Common myeloid progenitor, CD34-positive (primary cell): ENCODE measurements around the gene UPF2. TPM values are rescaled to one million over a fixed set of nuclear protein-coding genes. Genes with fewer than 3 reads are reported as not detected.
A peak's percentile ranks its signal among the peaks of the same experiment; 100 is the strongest.

Experiments used
- CTCF ChIA-PET: fragments of 350-600 bp; sonication (Branson Sonifier 250); formaldehyde crosslinking; loops from one replicate; lab custom pipeline; 2021; ENCODE audit warnings: antibody characterized with exemption; lab: Charles Lee
- POLR2A ChIA-PET: fragments of 350-600 bp; sonication (Branson Sonifier 250); formaldehyde crosslinking; loops from one replicate; lab custom pipeline; 2021; ENCODE audit warnings: antibody characterized with exemption; lab: Charles Lee
- DNase-seq, 3 donors: peaks; one replicate each; pipeline versions ENCODE4 v3.0.0 to v3.0.0-alpha.2; 2013
- H3K27ac ChIP-seq, 2 experiments: 1 replicate in 1 of 2; 2 replicates in 1 of 2; pipeline ENCODE4 v1.7.0; 2013; ENCODE audit warnings: inconsistent platforms in 2 of 2, low read length in 2 of 2, mild to moderate bottlenecking in 2 of 2, low read depth in 1 of 2, moderate library complexity in 1 of 2; ENCODE audit not compliant: severe bottlenecking in 2 of 2, insufficient read depth in 1 of 2, poor library complexity in 1 of 2
- H3K27me3 ChIP-seq, 5 experiments: replicated peaks in 2 of 5; 1 replicate in 3 of 5; 2 replicates in 2 of 5; pipeline versions ENCODE4 v1.6.1 to v1.7.0; 2013; ENCODE audit warnings: low read length in 4 of 5, mild to moderate bottlenecking in 2 of 5, moderate library complexity in 2 of 5, inconsistent platforms in 1 of 5; ENCODE audit not compliant: insufficient read depth in 5 of 5, control insufficient read depth in 4 of 5
- H3K36me3 ChIP-seq, 4 experiments: 1 replicate in 2 of 4; 2 replicates in 2 of 4; pipeline versions ENCODE4 v1.6.1 to v1.7.0; 2013; ENCODE audit warnings: low read length in 3 of 4, control low read depth in 1 of 4, mild to moderate bottlenecking in 1 of 4; ENCODE audit not compliant: control insufficient read depth in 4 of 4, insufficient read depth in 4 of 4
- H3K4me1 ChIP-seq, 4 experiments: 1 replicate in 3 of 4; 2 replicates in 1 of 4; pipeline versions ENCODE4 v1.6.1 to v1.7.1; 2013; ENCODE audit warnings: low read length in 3 of 4, mild to moderate bottlenecking in 3 of 4, control low read depth in 1 of 4, inconsistent platforms in 1 of 4, moderate library complexity in 1 of 4; ENCODE audit not compliant: control insufficient read depth in 4 of 4, insufficient read depth in 4 of 4; ENCODE audit errors: control extremely low read depth in 1 of 4
- H3K4me3 ChIP-seq, 7 experiments: 1 replicate in 4 of 7; 2 replicates in 3 of 7; pipeline versions ENCODE4 v1.5.1 to v1.7.0; 2013; ENCODE audit warnings: mild to moderate bottlenecking in 7 of 7, low read length in 6 of 7, moderate library complexity in 6 of 7, inconsistent platforms in 2 of 7, low read depth in 2 of 7, control low read depth in 1 of 7; ENCODE audit not compliant: insufficient read depth in 4 of 7, control insufficient read depth in 1 of 7; ENCODE audit errors: extremely low read depth in 1 of 7
- H3K9me3 ChIP-seq, 5 experiments: 1 replicate in 4 of 5; 2 replicates in 1 of 5; pipeline versions ENCODE4 v1.6.1 to v1.7.1; 2013; ENCODE audit warnings: low read length in 4 of 5, mild to moderate bottlenecking in 2 of 5, inconsistent platforms in 1 of 5, low read depth in 1 of 5, moderate library complexity in 1 of 5; ENCODE audit not compliant: control insufficient read depth in 4 of 5, insufficient read depth in 2 of 5; ENCODE audit errors: control extremely low read depth in 1 of 5
- WGBS: methylation state at CpG from one replicate; pipeline ENCODE4 v1.1.5; 2013; ENCODE audit not compliant: insufficient coverage; 5-methylcytosine and 5-hydroxymethylcytosine counted together
- polyA plus RNA-seq: library from polyadenylated mRNA; unstranded; fragments of 120-200 nt; gene quantifications from one replicate; pipeline ENCODE4 v1.2.1, GENCODE V29; 2013

UPF2 gene
- polyA plus RNA-seq = 39.5 TPM

GRCh38 chr10:12042797-12043651 is at the start of gene UPF2:
Gene UPF2, minus strand, starts transcription at chr10:12042809. Its CDS starts 7,386 bp downstream, at chr10:12035423.
- Histone ChIP-seq H3K36me3 (no peaks in the 10 kb centered on the region), H3K4me1 (peaks cover 14 to 27% (median 20%) of the 10 kb centered on the region in 4 experiments), H3K4me3 (peak within 1 kb of the TSS; percentile 91 to 98 (median 93)), H3K27me3 (no peaks in the 10 kb centered on the region), H3K27ac (peak within 1 kb of the TSS; percentile 99 to 100), H3K9me3 (no peaks in the 10 kb centered on the region)
- ChIA-PET POLR2A (interaction anchor here (0.6 to 1.2 kb wide), 4 partner anchors 10 to 153 kb away, joined by 3 to 5 read pairs (median 4); partner anchors contain the start of genes CDC123 and NUDT5), CTCF (interaction anchor here (0.7 to 1.5 kb wide), 6 partner anchors 11 to 56 kb away, joined by 3 to 5 read pairs (median 4); no protein-coding TSS in a partner anchor)
- peak; percentile 98 to 99 (median 99) for DNase-seq
- WGBS = 6% methylated on average over 33 of the region's 56 CpGs

GRCh38 chr10:12091421-12091820 is 48.8 kb upstream of the UPF2 start:
- H3K27me3 ChIP-seq = no peaks in the 10 kb centered on the region
- POLR2A ChIA-PET = no interaction called here
- peaks cover 25 to 76% (median 50%) of the 10 kb centered on the region in 4 experiments for H3K36me3 ChIP-seq
- H3K9me3 ChIP-seq = no peaks in the 10 kb centered on the region
- 100% methylated on average over 1 of the region's 4 CpGs for WGBS
- DNase-seq = no peak
- no peak overlapping the region for H3K4me3 ChIP-seq
- CTCF ChIA-PET = no interaction called here
- no peak overlapping the region for H3K27ac ChIP-seq
- H3K4me1 ChIP-seq = no peaks in the 10 kb centered on the region

GRCh38 chr10:12088919-12089318 is 46.3 kb upstream of the UPF2 start:
- Histone ChIP-seq H3K9me3 (no peaks in the 10 kb centered on the region), H3K36me3 (peaks cover 22 to 67% (median 46%) of the 10 kb centered on the region in 4 experiments), H3K4me1 (peaks cover 0 to 16% (median 10%) of the 10 kb centered on the region in 4 experiments), H3K27me3 (no peaks in the 10 kb centered on the region), H3K4me3 (no peak overlapping the region), H3K27ac (no peak overlapping the region)
- WGBS = over 99% methylated on average over 14 of the region's 14 CpGs
- ChIA-PET POLR2A (no interaction called here), CTCF (interaction anchor here (0.7 to 2.1 kb wide), 2 partner anchors 10 to 16 kb away, joined by 5 read pairs; no protein-coding TSS in a partner anchor)
- no peak for DNase-seq

GRCh38 chr10:12081879-12082557 is 39.4 kb upstream of the UPF2 start:
- H3K36me3 ChIP-seq = peaks cover 2 to 17% (median 15%) of the 10 kb centered on the region in 4 experiments
- H3K27me3 ChIP-seq = no peaks in the 10 kb centered on the region
- H3K4me1 ChIP-seq = peaks cover 0 to 37% (median 29%) of the 10 kb centered on the region in 4 experiments
- H3K9me3 ChIP-seq = no peaks in the 10 kb centered on the region
- POLR2A ChIA-PET = no interaction called here
- DNase-seq = no peak
- WGBS = 94% methylated on average over 5 of the region's 6 CpGs
- no peak overlapping the region for H3K4me3 ChIP-seq
- CTCF ChIA-PET = no interaction called here
- H3K27ac ChIP-seq = no peak overlapping the region

GRCh38 chr10:12081470-12081869 is 38.9 kb upstream of the UPF2 start:
- H3K4me1 ChIP-seq = peaks cover 0 to 37% (median 29%) of the 10 kb centered on the region in 4 experiments
- ChIA-PET POLR2A (no interaction called here), CTCF (no interaction called here)
- H3K27me3 ChIP-seq = no peaks in the 10 kb centered on the region
- H3K4me3 ChIP-seq = no peak overlapping the region
- DNase-seq = no peak
- H3K36me3 ChIP-seq = peaks cover 2 to 13% (median 11%) of the 10 kb centered on the region in 4 experiments
- 99% methylated on average over 7 of the region's 8 CpGs for WGBS
- H3K27ac ChIP-seq = no peak overlapping the region
- H3K9me3 ChIP-seq = no peaks in the 10 kb centered on the region

- POLR2A ChIA-PET = no interaction called here
- Histone ChIP-seq H3K4me3 (no peak overlapping the region), H3K27me3 (no peaks in the 10 kb centered on the region), H3K9me3 (no peaks in the 10 kb centered on the region), H3K27ac (peak overlapping the region in 1 of 2 experiments; percentile 19), H3K4me1 (peaks cover 0 to 15% (median 13%) of the 10 kb centered on the region in 4 experiments), H3K36me3 (peaks cover 0 to 11% (median 7%) of the 10 kb centered on the region in 4 experiments)
- peak in 2 of 3 donors; percentile 65 to 76 for DNase-seq
- CTCF ChIA-PET = interaction anchor here (1.6 kb wide), 1 partner anchor 10 kb away, joined by 5 read pairs; no protein-coding TSS in a partner anchor
- WGBS = 70% methylated on average over 8 of the region's 9 CpGs
Observed at GRCh38 chr10:12077580-12078180, 35.1 kb upstream of the UPF2 start.
